ENCODE measurements around the gene PIK3CD.

GRCh38 chr1:9746651-9747050 is 95.1 kb downstream of the PIK3CD start:
- TF ChIP-seq, protein P1, sequence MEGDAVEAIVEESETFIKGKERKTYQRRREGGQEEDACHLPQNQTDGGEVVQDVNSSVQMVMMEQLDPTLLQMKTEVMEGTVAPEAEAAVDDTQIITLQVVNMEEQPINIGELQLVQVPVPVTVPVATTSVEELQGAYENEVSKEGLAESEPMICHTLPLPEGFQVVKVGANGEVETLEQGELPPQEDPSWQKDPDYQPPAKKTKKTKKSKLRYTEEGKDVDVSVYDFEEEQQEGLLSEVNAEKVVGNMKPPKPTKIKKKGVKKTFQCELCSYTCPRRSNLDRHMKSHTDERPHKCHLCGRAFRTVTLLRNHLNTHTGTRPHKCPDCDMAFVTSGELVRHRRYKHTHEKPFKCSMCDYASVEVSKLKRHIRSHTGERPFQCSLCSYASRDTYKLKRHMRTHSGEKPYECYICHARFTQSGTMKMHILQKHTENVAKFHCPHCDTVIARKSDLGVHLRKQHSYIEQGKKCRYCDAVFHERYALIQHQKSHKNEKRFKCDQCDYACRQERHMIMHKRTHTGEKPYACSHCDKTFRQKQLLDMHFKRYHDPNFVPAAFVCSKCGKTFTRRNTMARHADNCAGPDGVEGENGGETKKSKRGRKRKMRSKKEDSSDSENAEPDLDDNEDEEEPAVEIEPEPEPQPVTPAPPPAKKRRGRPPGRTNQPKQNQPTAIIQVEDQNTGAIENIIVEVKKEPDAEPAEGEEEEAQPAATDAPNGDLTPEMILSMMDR (conservative IDR thresholded peaks at IDR 0.05; ENCODE audit: low read depth in 2 of 2) = no peak
- TF ChIP-seq STAT1 (IDR thresholded peaks at IDR 0.05; ENCODE audit: unreplicated experiment) = no peak
- no peak for TF ChIP-seq CREB1 (CRISPR knock-in tag; IDR thresholded peaks at IDR 0.05; ENCODE audit: low read depth)
- TF ChIP-seq POLR2AphosphoS5 (IDR thresholded peaks at IDR 0.05; ENCODE audit: low read depth) = no peak
- no peak for TF ChIP-seq EZH2 (IDR thresholded peaks at IDR 0.05; ENCODE audit: low read depth, unreplicated experiment)
- no peak for TF ChIP-seq NANOG (IDR thresholded peaks at IDR 0.05; ENCODE audit: borderline replicate concordance)
- TF ChIP-seq REST (IDR thresholded peaks at IDR 0.05; ENCODE audit: unreplicated experiment) = no peak
- TF ChIP-seq ZNF331 (CRISPR knock-in tag; IDR thresholded peaks at IDR 0.05; ENCODE audit: low read depth) = no peak
- no peak for TF ChIP-seq EZH2phosphoT487 (IDR thresholded peaks at IDR 0.05; ENCODE audit: unreplicated experiment)
- TF ChIP-seq JUNB (IDR thresholded peaks at IDR 0.05; ENCODE audit: unreplicated experiment) = no peak
